Measurements from ENCODE around the gene POTEF. TPM values are rescaled to one million over a fixed set of nuclear protein-coding genes. Genes with fewer than 3 reads are reported as not detected.
"Not testable (repeated sequence)": the region's sequence is repeated elsewhere in the genome, so short reads cannot be mapped to it uniquely, and the experiment has no call there.

POTEF gene
- total RNA-seq = not detected
- long read RNA-seq = 0 reads

DNA sequence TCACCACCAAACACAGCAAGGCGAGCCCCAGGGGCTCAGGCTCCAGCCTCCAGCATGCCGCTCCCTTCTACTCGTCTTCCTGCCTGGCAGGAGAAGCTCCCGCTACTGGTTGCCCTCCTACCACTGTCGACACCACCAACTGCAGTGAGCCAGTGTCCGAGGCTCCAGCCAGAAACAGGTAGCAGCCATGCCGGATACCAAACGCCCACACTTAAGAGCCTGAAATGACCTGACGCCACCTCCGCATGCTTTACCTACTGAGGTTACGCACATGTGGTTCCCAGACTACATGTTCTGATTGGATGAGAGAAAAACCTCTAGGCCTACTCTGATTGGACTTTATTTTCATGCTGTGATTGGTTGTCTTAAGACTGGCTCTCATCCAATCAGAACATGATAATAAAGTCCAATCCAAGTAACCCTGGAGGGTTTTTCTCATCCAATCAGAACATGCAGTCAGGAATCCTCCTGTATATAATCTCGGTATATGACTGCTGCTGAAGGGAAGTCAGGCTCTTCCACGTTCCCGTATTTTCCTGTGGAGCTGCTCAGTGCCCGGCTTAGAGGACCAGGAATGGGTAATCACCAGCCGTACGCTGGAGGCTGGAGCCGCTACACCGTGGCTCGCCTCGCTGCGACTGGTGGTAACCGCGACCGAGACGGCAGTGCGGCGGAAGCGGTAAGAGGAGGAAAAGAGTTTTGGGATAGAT is at the start of gene POTEF:
Gene POTEF, minus strand, starts transcription at position 103 of the 710 bp plus-strand sequence. CDS start 8,707 bp downstream, outside the sequence.
- DNase-seq (ENCODE audit: missing footprints); intact Hi-C loops (cut with DNase I); ATAC-seq: not testable (repeated sequence)

DNA sequence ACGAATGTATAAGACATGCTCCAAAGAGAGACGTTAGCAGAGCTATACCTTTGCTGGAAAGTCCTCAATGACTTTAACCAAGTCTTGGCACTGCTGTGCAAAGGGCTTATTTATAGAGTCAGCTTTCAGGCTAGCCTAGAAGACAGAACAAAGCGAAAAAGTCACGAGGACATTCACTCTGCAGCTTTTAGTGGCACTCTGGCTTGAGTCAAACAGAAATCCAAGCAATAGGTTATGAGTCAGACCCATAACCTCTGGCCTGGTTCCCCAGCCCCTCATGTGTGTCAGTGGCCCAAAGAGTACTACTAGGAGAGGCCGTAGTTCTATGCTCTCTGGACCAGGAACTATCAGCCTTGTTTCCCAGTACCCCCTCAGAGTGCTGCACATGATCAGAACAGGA is 45.8 kb upstream of the POTEF start:
- ATAC-seq = peak; percentile 82
- not testable (repeated sequence) for DNase-seq (ENCODE audit: missing footprints)

DNA sequence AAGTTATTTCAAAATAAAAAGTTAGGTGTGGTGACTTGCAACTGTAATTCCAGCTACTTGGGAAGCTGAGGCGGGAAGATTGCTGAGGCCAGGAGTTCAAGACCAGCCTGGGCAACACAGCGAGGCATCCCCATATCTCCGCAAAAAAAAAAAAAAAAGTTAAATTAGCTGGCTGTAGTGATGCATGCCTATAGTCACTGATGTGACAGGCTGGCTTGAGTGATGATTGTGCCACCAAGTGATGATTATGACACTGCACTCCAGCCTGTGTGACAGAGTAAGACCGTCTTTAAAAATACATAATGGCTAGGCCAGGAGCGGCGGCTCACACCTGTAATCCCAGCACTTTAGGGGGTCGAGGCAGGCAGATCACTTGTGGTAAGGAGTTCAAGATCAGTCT is 40.9 kb upstream of the POTEF start:
- intact Hi-C loops (cut with DNase I) = no loop called here
- ATAC-seq (no peak), DNase-seq (ENCODE audit: missing footprints) (no peak)

More for the DNA sequence above, 45.8 kb upstream of the POTEF start:
- intact Hi-C loops (cut with DNase I) = not testable (repeated sequence)

DNA sequence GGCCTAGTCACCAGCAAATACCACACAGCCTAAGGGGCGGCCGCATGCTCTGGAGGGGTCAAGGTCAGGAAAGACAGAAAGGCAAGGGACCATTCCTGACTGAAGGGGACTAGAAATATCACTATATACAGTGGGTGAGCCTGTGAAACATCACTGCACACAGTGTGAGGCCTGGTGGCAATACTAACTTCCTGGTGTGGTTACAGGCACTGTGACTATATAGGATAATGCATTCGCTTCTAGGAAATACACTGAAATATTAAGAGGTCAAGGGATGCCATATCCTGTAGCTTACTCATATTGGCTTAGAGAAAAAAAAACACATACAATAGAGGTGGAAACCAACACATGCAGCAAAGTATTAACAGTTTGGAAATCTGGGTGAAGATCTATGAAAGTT is 40.1 kb upstream of the POTEF start:
- intact Hi-C loops (cut with DNase I); ATAC-seq: not testable (repeated sequence)
- peak; percentile 6 for DNase-seq (ENCODE audit: missing footprints)

DNA sequence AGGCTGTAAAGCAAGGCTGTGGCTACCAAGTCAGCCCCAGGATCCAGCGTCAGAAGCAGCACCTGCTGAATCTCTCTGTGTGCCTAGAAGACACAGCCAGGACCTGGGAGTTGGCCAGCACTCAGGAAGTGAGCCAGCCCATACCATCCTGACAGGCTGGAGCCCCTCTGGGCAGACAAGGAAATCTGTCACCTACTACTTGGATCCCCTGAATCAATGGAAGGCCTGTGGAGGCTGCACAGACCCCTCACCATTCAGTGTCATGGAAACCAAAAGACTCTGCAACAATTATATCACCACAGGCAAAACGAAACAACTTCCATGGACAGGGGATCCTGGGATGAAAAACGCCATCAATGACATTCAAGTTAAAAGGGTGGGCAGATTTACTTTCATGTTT is 37.6 kb upstream of the POTEF start:
- ATAC-seq; intact Hi-C loops (cut with DNase I): not testable (repeated sequence)
- peak; percentile 40 for DNase-seq (ENCODE audit: missing footprints)

DNA sequence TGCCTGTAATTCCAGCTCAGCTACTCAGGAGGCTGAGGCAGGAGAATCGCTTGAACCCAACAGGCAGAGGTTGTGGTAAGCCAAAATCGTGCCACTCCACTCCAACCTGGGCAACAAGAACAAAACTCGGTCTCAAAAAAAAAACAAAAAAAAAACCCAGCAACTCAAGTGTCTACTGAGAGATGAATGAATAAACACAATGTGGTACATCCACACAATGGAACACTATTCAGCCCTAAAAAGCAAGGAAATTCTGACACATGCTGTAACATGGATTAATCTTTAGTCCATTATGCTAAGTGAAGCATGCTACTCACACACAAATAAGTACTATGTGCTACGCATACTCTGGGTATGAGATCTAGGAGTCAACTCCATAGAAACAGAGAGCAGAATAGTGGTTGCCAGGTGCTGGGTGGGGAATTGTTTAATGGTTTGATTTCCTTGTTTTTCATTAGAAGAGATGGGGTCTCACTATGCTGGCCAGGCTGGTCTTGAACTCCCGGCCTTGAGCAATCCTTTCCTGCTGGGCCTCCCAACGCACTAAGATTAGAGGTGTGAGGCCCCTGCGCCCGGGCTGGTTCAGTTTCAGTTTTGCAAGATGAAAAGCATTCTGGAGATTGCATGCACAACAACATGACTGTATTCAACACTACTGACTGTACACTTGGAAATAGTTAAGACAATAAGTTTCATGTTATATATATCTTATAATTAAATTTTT is 36.4 kb upstream of the POTEF start:
- intact Hi-C loops (cut with DNase I) = no loop called here
- DNase-seq (ENCODE audit: missing footprints) = peak; percentile 39
- no peak for ATAC-seq

DNA sequence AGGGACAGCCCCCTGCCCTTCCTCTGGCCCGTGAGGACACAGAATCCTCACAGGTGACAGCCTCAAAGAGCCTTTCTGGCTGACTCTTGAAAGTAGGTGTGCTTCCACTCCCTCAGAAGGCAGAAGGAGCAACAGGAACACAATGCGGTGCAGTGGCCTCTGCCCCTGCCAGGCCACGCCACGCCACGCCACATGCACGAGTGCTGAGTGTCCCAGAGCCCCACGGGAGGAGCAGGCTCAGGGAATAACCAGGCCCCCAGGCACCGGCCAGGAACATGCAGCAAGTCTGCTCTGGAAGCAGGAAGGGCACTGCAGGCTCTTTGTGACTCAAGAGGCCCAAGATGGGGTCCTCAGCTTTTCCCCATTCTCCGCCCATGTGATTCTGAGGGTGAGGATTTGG is 33.9 kb upstream of the POTEF start:
- intact Hi-C loops (cut with DNase I) = no loop called here
- ATAC-seq (no peak), DNase-seq (ENCODE audit: missing footprints) (peak; percentile 35)

DNA sequence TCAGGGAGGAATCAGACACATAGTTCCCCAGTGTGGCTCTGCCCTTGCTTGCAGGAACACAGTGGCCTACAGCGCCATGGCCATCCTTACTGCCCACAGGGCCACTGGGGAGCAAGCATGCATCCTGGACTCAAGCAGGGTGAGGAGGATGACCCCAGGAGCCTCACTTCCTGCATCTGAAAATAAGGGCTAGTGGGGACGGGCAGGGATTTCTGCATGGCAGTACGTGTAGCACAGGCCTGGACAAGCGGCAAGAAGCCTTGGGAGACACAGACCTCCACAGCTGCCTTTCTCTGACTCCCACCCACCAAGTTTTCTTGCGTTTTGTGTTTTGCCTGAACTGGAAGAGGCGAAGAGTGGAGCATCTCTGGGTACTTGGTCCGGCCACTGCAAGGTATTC is 33.5 kb upstream of the POTEF start:
- intact Hi-C loops (cut with DNase I); ATAC-seq: not testable (repeated sequence)
- peak; percentile 55 for DNase-seq (ENCODE audit: missing footprints)

DNA sequence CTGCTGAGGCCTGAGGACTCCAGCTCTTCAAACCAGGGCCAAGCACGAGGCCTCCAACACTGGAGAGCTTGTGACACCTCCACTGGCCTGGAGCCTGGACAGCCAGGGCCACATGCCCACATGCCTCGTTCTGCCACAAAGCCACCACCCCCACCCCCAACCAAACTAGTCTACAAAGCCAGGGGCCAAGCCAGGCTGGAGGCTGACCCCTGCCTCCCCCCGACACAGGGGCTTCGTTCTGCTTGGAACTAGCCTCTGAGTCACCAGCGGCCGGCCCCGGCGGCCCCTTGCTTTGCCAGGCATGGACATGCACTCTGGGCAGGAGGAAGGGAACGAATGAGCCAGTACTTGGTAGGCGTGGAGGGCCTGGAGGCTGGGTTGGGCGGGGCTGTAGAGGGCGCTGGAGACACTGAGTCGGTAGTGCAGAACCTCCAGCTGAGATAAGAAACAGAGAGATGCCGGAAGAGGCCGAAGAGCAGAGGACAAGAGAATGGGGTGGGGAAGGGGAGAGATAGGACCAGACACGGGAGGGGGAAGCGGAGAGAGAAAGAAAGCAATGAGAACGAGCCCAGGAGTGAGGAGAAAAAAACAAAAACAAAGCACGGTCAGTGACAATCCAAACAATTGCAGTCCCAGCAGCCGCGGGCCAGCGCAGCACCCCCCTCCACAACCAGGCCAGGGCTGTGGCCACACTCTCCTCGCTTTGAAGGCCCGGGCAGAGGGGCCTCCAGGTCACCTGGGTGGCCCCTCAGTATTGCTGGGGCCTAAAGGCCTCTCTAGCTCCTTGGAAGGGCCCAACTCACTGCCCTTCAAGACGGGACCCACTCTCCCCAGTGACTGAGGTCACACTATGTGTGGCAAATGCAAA is 32.0 kb upstream of the POTEF start:
- DNase-seq (ENCODE audit: missing footprints) (peak; percentile 71), ATAC-seq (peak; percentile 80)
- intact Hi-C loops (cut with DNase I) = not testable (repeated sequence)

DNA sequence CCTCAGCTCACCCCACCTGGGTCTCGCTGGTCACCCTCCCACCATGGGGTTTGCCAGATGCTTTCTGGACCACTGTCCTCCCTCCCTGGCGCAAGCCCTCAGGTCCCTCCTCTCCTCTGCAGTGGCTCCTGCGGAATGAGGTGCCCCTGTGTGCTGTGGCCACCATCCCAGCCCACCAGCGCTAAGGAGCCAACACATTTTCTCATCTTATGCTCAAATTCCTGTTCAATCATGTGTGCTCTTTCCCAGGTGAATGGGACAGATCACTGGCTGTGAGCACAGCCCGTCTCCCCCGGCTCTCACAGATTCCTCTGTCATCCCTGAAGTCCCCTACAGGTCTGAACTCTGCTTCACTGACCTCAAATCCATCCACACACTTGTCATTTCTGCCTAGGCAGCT is 31.1 kb upstream of the POTEF start:
- ATAC-seq (no peak), DNase-seq (ENCODE audit: missing footprints) (no peak)
- intact Hi-C loops (cut with DNase I) = no loop called here

DNA sequence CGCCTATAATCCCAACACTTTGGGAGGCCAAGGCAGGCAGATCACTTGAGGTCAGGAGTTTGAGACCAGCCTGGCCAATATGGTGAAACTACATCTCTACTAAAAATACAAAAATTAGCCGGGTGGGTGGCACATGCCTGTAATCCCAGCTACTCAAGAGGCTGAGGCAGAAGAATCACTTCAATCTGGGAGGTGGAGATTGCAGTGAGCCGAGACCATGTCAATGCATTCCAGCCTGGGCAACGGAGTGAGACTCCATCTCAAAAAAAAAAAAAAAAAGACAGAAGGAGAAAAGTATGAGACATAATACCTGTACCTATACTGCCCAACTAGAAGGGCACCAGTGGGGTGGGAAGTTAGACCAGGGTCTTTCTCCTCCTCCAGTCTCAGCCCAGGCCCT is 30.4 kb upstream of the POTEF start:
- intact Hi-C loops (cut with DNase I) = loop anchor here (5.0 kb wide), 1 partner anchor 173 kb away; no protein-coding TSS in a partner anchor

DNA sequence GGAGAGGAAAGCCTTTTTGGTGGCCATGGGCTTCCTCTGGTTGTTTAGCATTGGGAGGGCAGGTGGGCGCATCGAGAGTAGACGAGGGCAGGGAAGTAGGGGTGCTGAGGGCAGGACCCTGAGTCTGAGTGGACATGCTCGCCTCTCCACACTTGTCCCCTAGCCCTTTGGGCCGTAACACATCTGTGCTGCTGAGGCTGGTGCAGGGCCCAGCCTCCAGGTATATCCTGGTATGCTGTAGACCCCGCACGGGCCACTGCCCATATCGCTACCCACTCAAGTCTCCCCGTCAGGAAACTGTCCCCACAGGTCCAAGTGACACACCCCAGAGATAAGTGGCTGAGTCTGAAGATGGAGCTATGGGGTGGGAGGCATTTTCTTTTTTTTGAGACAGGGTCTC is 29.6 kb upstream of the POTEF start:
- DNase-seq (ENCODE audit: missing footprints) (no peak), ATAC-seq (no peak)
- intact Hi-C loops (cut with DNase I) = loop anchor here (5.0 kb wide), 1 partner anchor 174 kb away; no protein-coding TSS in a partner anchor

More for the DNA sequence above, 30.4 kb upstream of the POTEF start:
- DNase-seq (ENCODE audit: missing footprints); ATAC-seq: not testable (repeated sequence)

DNA sequence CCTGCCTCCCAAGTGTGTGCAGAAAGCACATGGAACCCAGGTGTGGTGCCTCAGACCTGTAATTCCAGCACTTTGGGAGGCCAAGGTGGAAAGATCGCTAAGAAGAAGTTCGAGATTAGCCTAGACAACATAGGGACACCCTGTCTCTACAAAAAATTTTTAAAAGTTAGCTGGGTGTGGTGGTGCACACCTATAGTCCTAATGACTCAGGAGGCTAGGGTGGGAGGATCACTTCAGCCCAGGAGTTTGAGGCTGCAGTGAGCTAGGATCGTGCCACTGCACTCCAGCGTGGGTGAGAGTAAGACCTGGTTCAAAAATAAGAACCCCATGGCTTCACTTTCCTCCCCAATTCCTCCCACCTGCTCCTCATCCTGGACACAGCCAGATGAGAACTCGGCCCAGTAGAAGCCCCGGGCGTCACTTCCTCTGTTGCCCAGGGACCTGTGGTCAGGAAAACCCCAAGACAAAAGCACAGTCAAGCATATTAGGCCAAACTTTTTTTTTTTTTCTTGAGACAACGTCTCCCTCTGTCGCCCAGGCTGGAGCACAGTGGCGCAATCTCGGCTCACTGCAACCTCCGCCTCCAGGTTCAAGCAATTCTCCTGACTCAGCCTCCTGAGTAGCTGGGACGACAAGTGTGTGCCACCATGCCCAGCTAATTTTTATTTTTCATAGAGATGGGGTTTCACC is 28.9 kb upstream of the POTEF start:
- DNase-seq (ENCODE audit: missing footprints); ATAC-seq: not testable (repeated sequence)
- intact Hi-C loops (cut with DNase I) = loop anchor here (5.0 kb wide), 1 partner anchor 174 kb away; no protein-coding TSS in a partner anchor

DNA sequence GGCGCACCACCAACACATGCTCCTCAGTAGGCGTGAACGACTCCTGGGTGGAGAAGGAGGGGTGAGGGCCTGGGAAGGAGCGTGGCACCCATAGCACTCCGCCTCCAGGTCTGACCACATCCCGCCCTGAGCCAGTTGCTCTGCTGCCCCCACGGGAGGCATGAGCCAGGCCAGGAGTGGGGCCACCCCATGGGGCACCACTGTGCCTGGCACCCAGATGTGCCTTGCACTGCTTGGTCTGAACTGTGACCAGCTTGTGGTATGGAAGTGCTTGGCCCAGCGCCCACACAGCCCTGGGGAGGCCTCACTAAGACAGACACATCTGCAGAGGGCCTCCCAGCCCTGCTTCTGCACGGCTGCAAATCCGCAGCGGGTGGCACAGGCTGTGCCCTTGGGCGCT is 28.3 kb upstream of the POTEF start:
- not testable (repeated sequence) for DNase-seq (ENCODE audit: missing footprints); ATAC-seq
- intact Hi-C loops (cut with DNase I) = loop anchor here (5.0 kb wide), 1 partner anchor 175 kb away; no protein-coding TSS in a partner anchor

DNA sequence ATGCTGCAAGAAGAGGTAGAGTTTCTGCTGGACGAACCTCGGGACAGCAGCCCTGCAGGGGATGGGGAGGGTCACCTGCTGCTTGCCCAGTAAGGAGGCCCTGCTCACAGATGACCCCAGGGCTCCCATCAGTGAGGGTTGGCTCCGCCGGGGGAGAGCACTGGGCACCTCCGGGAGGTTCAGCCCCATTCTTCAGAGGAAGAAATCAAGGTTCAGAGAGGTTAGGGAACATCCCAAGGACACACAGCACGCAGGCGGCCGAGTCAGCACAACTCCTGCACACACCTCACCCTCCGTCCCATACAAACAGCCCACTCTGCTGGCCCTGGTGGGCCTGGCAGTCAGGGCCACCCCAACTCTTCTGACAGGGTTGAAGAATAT is 27.6 kb upstream of the POTEF start:
- no peak for DNase-seq (ENCODE audit: missing footprints)
- ATAC-seq = no peak
- intact Hi-C loops (cut with DNase I) = loop anchor here (5.0 kb wide), 1 partner anchor 176 kb away; no protein-coding TSS in a partner anchor

DNA sequence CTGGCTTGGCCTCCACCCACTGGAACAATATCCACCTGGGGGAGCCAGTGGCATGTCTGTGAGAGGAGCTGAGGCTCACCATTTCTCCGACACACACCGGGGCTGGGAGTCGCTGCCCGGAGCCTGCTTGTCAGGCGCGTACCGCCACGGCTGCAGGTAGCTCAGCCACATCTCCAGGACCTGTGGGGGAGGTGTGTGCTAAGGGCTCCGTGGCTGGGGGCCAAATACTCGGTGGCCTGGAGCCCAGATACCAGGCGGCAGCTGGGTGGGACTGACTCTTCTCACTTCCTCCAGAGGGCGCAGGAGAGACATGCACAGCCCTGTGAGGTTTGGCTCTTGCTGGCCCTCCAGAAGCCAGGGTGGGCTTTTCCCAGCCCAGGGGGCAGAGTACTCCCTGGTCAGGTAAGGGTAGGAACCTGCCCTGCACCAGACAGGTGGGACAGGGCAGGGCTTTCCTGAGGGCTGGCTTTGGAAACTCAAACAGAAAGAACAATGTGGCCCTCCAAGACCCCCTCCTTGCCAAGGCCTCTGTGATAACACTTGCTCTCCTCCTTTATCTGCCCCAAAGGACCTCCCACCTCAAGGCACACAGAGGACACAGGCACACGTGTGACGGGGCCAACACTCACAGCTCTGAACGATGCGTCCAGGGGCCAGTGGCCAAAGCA is 27.1 kb upstream of the POTEF start:
- intact Hi-C loops (cut with DNase I) = loop anchor here (5.0 kb wide), 1 partner anchor 176 kb away; no protein-coding TSS in a partner anchor
- DNase-seq (ENCODE audit: missing footprints) = not testable (repeated sequence)
- ATAC-seq = peak; percentile 70
